Tibial artery (tissue), 4 donors: ENCODE measurements around the gene ACER3.
"Not testable (repeated sequence)": the region's sequence is repeated elsewhere in the genome, so short reads cannot be mapped to it uniquely, and the experiment has no call there.

Experiments
- DNase-seq, 2 donors: peaks; one replicate each; pipeline ENCODE4 v3.0.0-alpha.2; 2019
- H3K27ac ChIP-seq, 2 donors: fragments of 200-600 bp; sonication (generic) in 1 of 2; 1 replicate in 1 of 2; 2 replicates in 1 of 2; pipeline ENCODE4 v1.5.1; 2018 to 2019; ENCODE audit warnings: mild to moderate bottlenecking in 1 of 2
- H3K27me3 ChIP-seq, 2 donors: fragments of 200-600 bp; sonication (generic) in 1 of 2; one replicate each; pipeline versions ENCODE4 v1.5.1 to v1.6.0; 2016 to 2019
- H3K36me3 ChIP-seq, 3 donors: fragments of 200-600 bp; sonication (generic) in 2 of 3; one replicate each; pipeline ENCODE4 v1.5.1; 2016 to 2019; ENCODE audit warnings: mild to moderate bottlenecking in 2 of 3
- H3K4me1 ChIP-seq, 4 donors: fragments of 200-600 bp; sonication (generic) in 2 of 4; 1 replicate in 3 of 4; 2 replicates in 1 of 4; pipeline ENCODE4 v1.5.1; 2016 to 2019
- H3K4me3 ChIP-seq, 2 donors: fragments of 200-600 bp; sonication (generic) in 1 of 2; 1 replicate in 1 of 2; 2 replicates in 1 of 2; pipeline ENCODE4 v1.5.1; 2018 to 2019; ENCODE audit warnings: mild to moderate bottlenecking in 2 of 2
- H3K9me3 ChIP-seq, 3 donors: fragments of 200-600 bp; sonication (generic) in 1 of 3; one replicate each; pipeline ENCODE4 v1.5.1; 2016 to 2019
- intact Hi-C: fragments of 100-400 bp; cut with DNase I; formaldehyde crosslinking; loops from one replicate; pipeline ENCODE4 v1.15.0; 2023; ENCODE audit warnings: low total_unique reads
- TF ChIP-seq, protein P1 (sequence below), 2 experiments: fragments of 200-600 bp in 1 of 2; fragments of 450-650 bp in 1 of 2; IDR thresholded peaks; one replicate each; pipeline ENCODE4 v1.5.1; 2017 to 2019; ENCODE audit warnings: antibody characterized with exemption in 2 of 2, mild to moderate bottlenecking in 1 of 2, moderate library complexity in 1 of 2

The ACER3 gene

DNA sequence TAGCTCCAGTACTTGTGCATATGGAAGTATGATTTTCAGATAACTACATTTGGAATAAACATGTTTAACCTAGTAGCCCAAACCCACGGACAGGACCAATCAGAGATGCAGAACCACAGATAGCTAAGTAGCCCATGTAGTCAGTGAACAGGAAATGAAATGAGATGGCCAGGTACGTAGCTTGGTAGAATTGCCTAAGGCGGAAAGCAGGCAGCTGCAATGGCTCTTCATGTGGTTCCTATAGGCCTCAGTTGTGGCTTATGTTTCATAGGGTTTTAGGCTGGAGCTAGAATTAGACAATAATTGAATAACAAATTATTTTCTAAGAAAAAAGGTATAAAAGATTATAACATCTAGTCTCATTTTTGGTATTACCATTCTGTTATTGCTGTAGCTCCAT is 87.1 kb downstream of the ACER3 start:
- TF ChIP-seq, protein P1, sequence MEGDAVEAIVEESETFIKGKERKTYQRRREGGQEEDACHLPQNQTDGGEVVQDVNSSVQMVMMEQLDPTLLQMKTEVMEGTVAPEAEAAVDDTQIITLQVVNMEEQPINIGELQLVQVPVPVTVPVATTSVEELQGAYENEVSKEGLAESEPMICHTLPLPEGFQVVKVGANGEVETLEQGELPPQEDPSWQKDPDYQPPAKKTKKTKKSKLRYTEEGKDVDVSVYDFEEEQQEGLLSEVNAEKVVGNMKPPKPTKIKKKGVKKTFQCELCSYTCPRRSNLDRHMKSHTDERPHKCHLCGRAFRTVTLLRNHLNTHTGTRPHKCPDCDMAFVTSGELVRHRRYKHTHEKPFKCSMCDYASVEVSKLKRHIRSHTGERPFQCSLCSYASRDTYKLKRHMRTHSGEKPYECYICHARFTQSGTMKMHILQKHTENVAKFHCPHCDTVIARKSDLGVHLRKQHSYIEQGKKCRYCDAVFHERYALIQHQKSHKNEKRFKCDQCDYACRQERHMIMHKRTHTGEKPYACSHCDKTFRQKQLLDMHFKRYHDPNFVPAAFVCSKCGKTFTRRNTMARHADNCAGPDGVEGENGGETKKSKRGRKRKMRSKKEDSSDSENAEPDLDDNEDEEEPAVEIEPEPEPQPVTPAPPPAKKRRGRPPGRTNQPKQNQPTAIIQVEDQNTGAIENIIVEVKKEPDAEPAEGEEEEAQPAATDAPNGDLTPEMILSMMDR (IDR thresholded peaks at IDR 0.05), result no peak
- DNase-seq, result no peak
- peaks cover 0 to 5% (median 0%) of the 10 kb centered on the region in 3 donors for H3K36me3 ChIP-seq
- H3K4me1 ChIP-seq, result no peaks in the 10 kb centered on the region
- H3K9me3 ChIP-seq, result peaks cover 0 to 4% (median 0%) of the 10 kb centered on the region in 3 donors
- no peak overlapping the region for H3K27ac ChIP-seq
- H3K4me3 ChIP-seq, result no peak overlapping the region
- intact Hi-C loops, result no loop called here
- no peaks in the 10 kb centered on the region for H3K27me3 ChIP-seq

DNA sequence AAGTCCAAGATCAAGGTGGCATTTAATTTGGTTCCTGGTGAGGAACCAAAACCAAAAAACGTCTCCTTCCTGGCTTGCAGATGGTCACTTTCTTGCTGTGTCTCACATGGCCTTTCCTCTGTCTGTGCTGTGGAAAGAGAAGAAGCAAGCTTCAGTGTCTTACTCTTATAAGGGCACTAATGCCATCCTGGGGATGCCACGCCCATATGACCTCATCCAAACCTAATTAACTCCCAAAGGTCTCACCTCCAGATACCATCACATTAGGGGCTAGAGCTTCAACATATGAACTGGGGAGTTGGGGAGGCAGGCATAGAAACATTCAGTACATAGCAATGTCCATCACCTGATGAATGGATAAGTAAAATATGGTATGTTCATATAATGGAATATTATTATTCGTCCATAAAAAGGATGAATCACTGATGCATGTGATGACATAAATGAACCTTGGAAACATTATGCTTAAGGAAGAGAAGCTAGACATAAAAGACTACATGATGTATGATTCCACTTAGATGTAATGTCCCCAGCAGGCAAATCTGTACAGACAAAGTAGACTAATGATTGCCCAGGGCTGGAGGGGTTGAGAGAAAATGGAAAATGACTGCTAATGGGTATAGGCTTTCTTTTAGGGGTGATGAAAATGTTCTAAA is 94.9 kb downstream of the ACER3 start:
- Histone ChIP-seq H3K27me3 (no peaks in the 10 kb centered on the region), H3K36me3 (peaks cover 6 to 19% (median 17%) of the 10 kb centered on the region in 3 donors), H3K9me3 (no peaks in the 10 kb centered on the region), H3K27ac (no peak overlapping the region), H3K4me1 (no peaks in the 10 kb centered on the region), H3K4me3 (no peak overlapping the region)
- TF ChIP-seq, protein P1 (IDR thresholded peaks at IDR 0.05), result no peak
- intact Hi-C loops, result no loop called here
- no peak for DNase-seq

DNA sequence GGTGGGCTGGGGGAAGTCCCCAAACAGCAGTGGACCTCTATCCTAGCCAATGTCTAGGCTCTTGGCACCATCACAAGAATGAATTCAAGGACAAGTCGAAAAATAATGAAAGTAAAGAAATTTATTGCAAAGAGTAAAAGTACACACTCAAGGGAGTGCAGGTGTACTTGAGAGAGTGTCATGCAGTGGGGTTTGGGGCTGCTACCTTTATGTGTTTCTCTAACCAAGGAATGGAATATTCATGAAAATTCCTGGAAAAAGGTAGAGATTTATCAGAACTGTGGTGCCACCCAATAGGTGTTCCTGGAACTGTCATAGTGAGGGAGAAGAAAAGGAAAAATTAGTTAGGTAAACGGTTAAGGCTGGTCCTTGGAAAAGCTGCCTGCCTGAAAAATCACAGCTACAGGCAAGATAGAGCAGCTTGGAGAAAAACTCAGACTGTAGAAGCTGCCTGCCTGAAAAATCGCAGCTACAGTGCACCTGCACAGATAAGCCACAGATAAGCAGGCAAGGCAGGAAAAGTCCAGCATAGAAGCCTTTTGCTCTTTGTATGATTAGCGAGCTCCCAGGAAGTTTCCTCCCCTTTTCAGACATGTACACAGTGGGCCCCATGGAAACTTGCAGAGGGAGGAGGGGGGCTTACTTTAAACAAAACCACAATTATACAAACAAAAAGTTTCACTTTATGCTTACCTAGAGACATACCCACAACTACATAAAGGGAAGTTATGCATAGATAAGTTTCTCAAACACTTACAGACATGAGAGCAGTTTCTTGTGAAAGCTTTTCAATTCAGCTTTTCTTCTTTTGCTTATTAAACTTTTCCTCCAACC is 102.1 kb downstream of the ACER3 start:
- Histone ChIP-seq H3K9me3 (no peaks in the 10 kb centered on the region), H3K4me3 (no peak overlapping the region), H3K27me3 (no peaks in the 10 kb centered on the region), H3K36me3 (peaks cover 23 to 38% (median 31%) of the 10 kb centered on the region in 3 donors), H3K27ac (no peak overlapping the region), H3K4me1 (no peaks in the 10 kb centered on the region)
- DNase-seq, result no peak
- intact Hi-C loops, result no loop called here
- TF ChIP-seq, protein P1 (IDR thresholded peaks at IDR 0.05), result no peak

GRCh38 chr11:76963417-76964168 is 102.9 kb downstream of the ACER3 start:
- H3K27me3 ChIP-seq, intact Hi-C loops, H3K27ac ChIP-seq, DNase-seq, H3K9me3 ChIP-seq, H3K4me3 ChIP-seq, H3K4me1 ChIP-seq: not testable (repeated sequence)
- H3K36me3 ChIP-seq, result peaks cover 23 to 38% (median 31%) of the 10 kb centered on the region in 3 donors

DNA sequence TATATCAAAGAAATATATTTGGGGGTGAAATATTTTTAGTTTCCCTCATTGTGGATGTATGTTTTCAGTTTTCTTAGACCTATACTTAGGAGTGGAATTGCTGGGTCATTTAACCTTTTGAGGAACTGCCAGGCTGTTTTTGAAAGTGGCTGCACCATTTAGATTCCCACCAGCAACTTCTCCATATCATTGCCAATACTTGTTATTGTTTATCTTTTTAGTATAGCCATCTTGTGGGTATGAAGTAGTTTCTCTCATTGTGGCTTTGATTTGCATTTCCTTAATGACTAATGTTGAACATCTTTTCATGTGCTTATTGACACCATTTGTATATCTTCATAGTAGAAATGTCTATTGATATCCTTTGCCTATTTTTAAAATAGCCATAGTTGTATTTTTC is 111.3 kb downstream of the ACER3 start:
- H3K4me3 ChIP-seq, result no peak overlapping the region
- peaks cover 0 to 5% (median 0%) of the 10 kb centered on the region in 3 donors for H3K36me3 ChIP-seq
- peaks cover 0 to 9% (median 0%) of the 10 kb centered on the region in 3 donors for H3K9me3 ChIP-seq
- H3K4me1 ChIP-seq, result no peaks in the 10 kb centered on the region
- no peak for DNase-seq
- TF ChIP-seq, protein P1 (IDR thresholded peaks at IDR 0.05), result no peak
- intact Hi-C loops, result no loop called here
- no peak overlapping the region for H3K27ac ChIP-seq
- H3K27me3 ChIP-seq, result no peaks in the 10 kb centered on the region
